Nephron (organoid): ENCODE measurements around the gene ARHGEF11.

ENCODE experiments used
- H3K27ac Mint-ChIP-seq, 3 experiments: 2 replicates each; pipeline ENCODE4 v1.8.0; 2020; ENCODE audit warnings: mixed read lengths in 3 of 3, mild to moderate bottlenecking in 2 of 3, moderate library complexity in 1 of 3
- H3K27me3 Mint-ChIP-seq: 2 replicates; pipeline ENCODE4 v1.8.0; 2021; ENCODE audit warnings: low read depth, mild to moderate bottlenecking, moderate library complexity, mixed read lengths
- H3K36me3 Mint-ChIP-seq: 2 replicates; pipeline ENCODE4 v1.8.0; 2020; ENCODE audit warnings: low read depth, mixed read lengths
- H3K4me1 Mint-ChIP-seq: 2 replicates; pipeline ENCODE4 v1.8.0; 2020; ENCODE audit warnings: mixed read lengths
- H3K4me3 Mint-ChIP-seq, 3 experiments: 2 replicates each; pipeline ENCODE4 v1.8.0; 2020; ENCODE audit warnings: mild to moderate bottlenecking in 3 of 3, mixed read lengths in 3 of 3, moderate library complexity in 2 of 3
- H3K9me3 Mint-ChIP-seq: 2 replicates; pipeline ENCODE4 v1.8.0; 2020; ENCODE audit warnings: mixed read lengths
- TF ChIP-seq, protein P1 (sequence below), 3 experiments: fragments of 200-600 bp; sonication (generic); IDR thresholded peaks; one replicate each; pipeline ENCODE4 v1.5.0; 2021; ENCODE audit warnings: antibody characterized with exemption in 3 of 3; ENCODE audit not compliant: unreplicated experiment in 3 of 3

ARHGEF11 gene

DNA sequence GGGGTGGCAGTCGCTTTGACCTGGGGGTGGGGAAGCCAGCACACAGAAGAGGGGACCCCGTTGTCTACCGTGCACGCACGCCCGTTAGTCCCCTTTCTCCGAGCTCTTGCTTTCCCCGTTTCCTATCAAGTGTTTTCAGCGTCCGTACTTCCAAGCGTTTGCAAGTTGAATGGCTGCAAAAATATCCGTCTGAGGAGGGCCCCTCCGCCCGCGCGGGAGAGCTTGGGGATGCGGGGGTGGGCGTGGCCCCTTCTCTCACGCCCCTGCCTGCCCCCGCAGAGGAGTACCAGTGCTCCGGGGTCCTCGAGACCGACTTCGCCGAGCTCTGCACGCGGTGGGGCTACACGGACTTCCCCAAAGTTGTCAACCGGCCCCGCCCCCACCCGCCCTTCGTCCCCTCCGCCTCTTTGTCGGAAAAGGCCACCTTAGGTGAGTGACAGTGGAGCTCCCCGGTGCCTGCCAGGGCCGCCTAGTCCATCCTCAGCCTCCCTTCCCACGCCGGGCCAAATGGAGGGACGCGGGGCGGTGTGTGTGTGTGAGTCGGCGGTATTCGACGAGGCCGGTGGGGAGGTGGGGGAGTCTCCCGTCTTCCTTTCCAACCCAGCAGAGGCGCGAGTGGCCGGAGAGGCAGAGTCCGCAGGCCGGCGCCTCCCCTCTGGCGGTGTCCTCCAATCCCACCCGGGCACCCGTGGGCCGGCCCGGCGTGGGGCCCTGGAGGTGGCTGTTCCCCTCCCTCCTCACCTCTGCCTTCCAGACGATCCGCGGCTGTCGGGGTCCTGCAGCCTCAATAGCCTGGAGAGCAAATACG lies 121.7 kb downstream of the ARHGEF11 start:
- Mint-ChIP-seq H3K36me3 (peaks cover 3% of the 10 kb centered on the region), H3K4me3 (peak overlapping the region; percentile 73 to 75 (median 74)), H3K9me3 (no peaks in the 10 kb centered on the region), H3K27ac (peak overlapping the region in 2 of 3 experiments; percentile 1 to 23), H3K27me3 (peaks cover 100% of the 10 kb centered on the region), H3K4me1 (peaks cover 20% of the 10 kb centered on the region)
- TF ChIP-seq, protein P1, sequence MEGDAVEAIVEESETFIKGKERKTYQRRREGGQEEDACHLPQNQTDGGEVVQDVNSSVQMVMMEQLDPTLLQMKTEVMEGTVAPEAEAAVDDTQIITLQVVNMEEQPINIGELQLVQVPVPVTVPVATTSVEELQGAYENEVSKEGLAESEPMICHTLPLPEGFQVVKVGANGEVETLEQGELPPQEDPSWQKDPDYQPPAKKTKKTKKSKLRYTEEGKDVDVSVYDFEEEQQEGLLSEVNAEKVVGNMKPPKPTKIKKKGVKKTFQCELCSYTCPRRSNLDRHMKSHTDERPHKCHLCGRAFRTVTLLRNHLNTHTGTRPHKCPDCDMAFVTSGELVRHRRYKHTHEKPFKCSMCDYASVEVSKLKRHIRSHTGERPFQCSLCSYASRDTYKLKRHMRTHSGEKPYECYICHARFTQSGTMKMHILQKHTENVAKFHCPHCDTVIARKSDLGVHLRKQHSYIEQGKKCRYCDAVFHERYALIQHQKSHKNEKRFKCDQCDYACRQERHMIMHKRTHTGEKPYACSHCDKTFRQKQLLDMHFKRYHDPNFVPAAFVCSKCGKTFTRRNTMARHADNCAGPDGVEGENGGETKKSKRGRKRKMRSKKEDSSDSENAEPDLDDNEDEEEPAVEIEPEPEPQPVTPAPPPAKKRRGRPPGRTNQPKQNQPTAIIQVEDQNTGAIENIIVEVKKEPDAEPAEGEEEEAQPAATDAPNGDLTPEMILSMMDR (IDR thresholded peaks at IDR 0.05; ENCODE audit: unreplicated experiment in 3 of 3): no peak

DNA sequence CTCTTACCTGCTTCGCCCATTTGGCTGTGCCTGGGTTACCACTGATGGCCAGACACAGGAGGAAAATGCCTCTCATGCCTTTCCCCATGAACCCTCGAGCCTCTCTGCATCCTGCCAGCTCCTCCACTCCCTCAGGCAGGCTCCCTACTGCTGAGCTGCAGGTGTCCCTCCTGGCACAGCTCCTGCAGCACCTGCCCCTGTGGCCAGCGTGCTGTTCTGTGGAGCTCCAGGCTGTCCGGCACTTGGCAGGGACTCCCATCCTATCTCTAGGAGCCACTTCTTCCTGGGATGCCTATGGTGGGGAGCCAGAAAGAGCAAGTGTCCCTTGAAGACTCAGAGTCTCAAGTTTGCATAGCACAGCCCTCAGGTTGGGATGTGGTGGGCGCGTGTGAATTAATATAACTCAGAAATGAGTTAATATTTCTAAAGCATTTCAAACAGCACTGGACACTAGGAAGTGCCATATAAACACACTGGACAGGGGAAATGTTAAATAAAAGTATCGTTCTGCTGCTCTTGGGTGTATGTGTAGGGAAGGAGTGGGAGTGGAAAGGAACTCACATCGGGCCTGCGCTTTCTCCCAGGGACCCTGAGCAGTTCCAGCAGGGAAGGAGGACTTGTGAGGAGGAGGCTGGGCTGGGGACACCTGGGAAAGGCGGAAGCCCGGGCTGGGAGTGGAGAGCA lies 122.4 kb downstream of the ARHGEF11 start:
- peaks cover 10% of the 10 kb centered on the region for H3K36me3 Mint-ChIP-seq
- H3K4me3 Mint-ChIP-seq: peak overlapping the region; percentile 73 to 75 (median 74)
- H3K27ac Mint-ChIP-seq: peak overlapping the region in 2 of 3 experiments; percentile 1 to 23
- H3K27me3 Mint-ChIP-seq: peaks cover 98% of the 10 kb centered on the region
- TF ChIP-seq, protein P1 (IDR thresholded peaks at IDR 0.05; ENCODE audit: unreplicated experiment in 3 of 3): no peak
- H3K9me3 Mint-ChIP-seq: peaks cover 5% of the 10 kb centered on the region
- H3K4me1 Mint-ChIP-seq: peaks cover 19% of the 10 kb centered on the region

GRCh38 chr1:156921053-156921529 lies 124.5 kb downstream of the ARHGEF11 start:
- Mint-ChIP-seq H3K27ac (no peak overlapping the region), H3K4me1 (peaks cover 17% of the 10 kb centered on the region), H3K9me3 (peaks cover 5% of the 10 kb centered on the region), H3K36me3 (peaks cover 24% of the 10 kb centered on the region), H3K4me3 (peak overlapping the region in 2 of 3 experiments; percentile 4 to 68), H3K27me3 (peaks cover 84% of the 10 kb centered on the region)
- TF ChIP-seq, protein P1 (IDR thresholded peaks at IDR 0.05; ENCODE audit: unreplicated experiment in 3 of 3): no peak

GRCh38 chr1:156920233-156921052 lies 125.1 kb downstream of the ARHGEF11 start, which contains the start of gene LRRC71:
LRRC71 (plus strand) TSS chr1:156920632; CDS start chr1:156920804, 172 bp downstream.
- Mint-ChIP-seq H3K27me3 (peaks cover 77% of the 10 kb centered on the region), H3K9me3 (peaks cover 5% of the 10 kb centered on the region), H3K4me1 (peaks cover 12% of the 10 kb centered on the region), H3K4me3 (peak within 1 kb of the TSS; percentile 37 to 68 (median 53)), H3K27ac (no peak within 1 kb of the TSS), H3K36me3 (peaks cover 30% of the 10 kb centered on the region)
- TF ChIP-seq, protein P1 (IDR thresholded peaks at IDR 0.05; ENCODE audit: unreplicated experiment in 3 of 3): peak; percentile 93 to 99 (median 95)

GRCh38 chr1:156914440-156914856 lies 131.1 kb downstream of the ARHGEF11 start:
- H3K9me3 Mint-ChIP-seq: peaks cover 5% of the 10 kb centered on the region
- H3K36me3 Mint-ChIP-seq: peaks cover 48% of the 10 kb centered on the region
- peak overlapping the region in 2 of 3 experiments; percentile 55 to 81 for H3K27ac Mint-ChIP-seq
- H3K4me3 Mint-ChIP-seq: peak overlapping the region in 1 of 3 experiments; percentile 65
- peaks cover 17% of the 10 kb centered on the region for H3K27me3 Mint-ChIP-seq
- peaks cover 23% of the 10 kb centered on the region for H3K4me1 Mint-ChIP-seq
- TF ChIP-seq, protein P1 (IDR thresholded peaks at IDR 0.05; ENCODE audit: unreplicated experiment in 3 of 3): no peak
